Activated T-helper 2 cell treated with anti-CD3 and anti-CD28 coated beads, Interferon-gamma antibody, Interleukin-2, Interleukin-4, amounts not matched to agents 10 μg/mL and 5 μg/mL and 100 μg/mL, durations not matched to agents 14 hours and 24 hours and 36 hours (primary cell): ENCODE data around the gene FRMPD2. TPM values are rescaled to one million over a fixed set of nuclear protein-coding genes. Genes with fewer than 3 reads are reported as not detected.
"Not testable (repeated sequence)": the region's sequence is repeated elsewhere in the genome, so short reads cannot be mapped to it uniquely, and the experiment has no call there.

Source experiments
- DNase-seq: peaks from one replicate; pipeline ENCODE4 v3.0.0; 2021; ENCODE audit warnings: low spot score
- H3K27ac Mint-ChIP-seq: one replicate; pipeline ENCODE4 v1.8.0; 2021; ENCODE audit warnings: mixed read lengths
- H3K27me3 Mint-ChIP-seq: one replicate; pipeline ENCODE4 v1.8.0; 2021; ENCODE audit warnings: low read depth, mixed read lengths
- H3K36me3 Mint-ChIP-seq: one replicate; pipeline ENCODE4 v1.8.0; 2021; ENCODE audit warnings: low read depth, mixed read lengths
- H3K4me1 Mint-ChIP-seq: one replicate; pipeline ENCODE4 v1.8.0; 2021; ENCODE audit warnings: low read depth, mixed read lengths
- H3K4me3 Mint-ChIP-seq: one replicate; pipeline ENCODE4 v1.8.0; 2021; ENCODE audit warnings: low read depth, mild to moderate bottlenecking, moderate library complexity, mixed read lengths
- H3K9me3 Mint-ChIP-seq: one replicate; pipeline ENCODE4 v1.8.0; 2021; ENCODE audit warnings: mixed read lengths
- intact Hi-C: fragments of 100-400 bp; cut with micrococcal nuclease; formaldehyde crosslinking; loops from one replicate; pipeline ENCODE4 v1.15.1; 2023
- total RNA-seq: library from RNA; stranded (reverse); gene quantifications from 2 replicates; pipeline ENCODE4 v1.2.3, GENCODE V29; 2022

FRMPD2 gene
- total RNA-seq, 1 donor from 2014 or later: 0.09 TPM

GRCh38 chr10:48233559-48234005 is 40.9 kb downstream of the FRMPD2 start:
- intact Hi-C loops: loop anchor here (5.0 kb wide), 1 partner anchor 54 kb away; no protein-coding TSS in a partner anchor
- Mint-ChIP-seq H3K27ac (no peak overlapping the region), H3K27me3 (peaks cover 1% of the 10 kb centered on the region), H3K9me3 (no peaks in the 10 kb centered on the region), H3K4me3 (no peak overlapping the region), H3K4me1 (peaks cover 14% of the 10 kb centered on the region), H3K36me3 (no peaks in the 10 kb centered on the region)
- no peak for DNase-seq

DNA sequence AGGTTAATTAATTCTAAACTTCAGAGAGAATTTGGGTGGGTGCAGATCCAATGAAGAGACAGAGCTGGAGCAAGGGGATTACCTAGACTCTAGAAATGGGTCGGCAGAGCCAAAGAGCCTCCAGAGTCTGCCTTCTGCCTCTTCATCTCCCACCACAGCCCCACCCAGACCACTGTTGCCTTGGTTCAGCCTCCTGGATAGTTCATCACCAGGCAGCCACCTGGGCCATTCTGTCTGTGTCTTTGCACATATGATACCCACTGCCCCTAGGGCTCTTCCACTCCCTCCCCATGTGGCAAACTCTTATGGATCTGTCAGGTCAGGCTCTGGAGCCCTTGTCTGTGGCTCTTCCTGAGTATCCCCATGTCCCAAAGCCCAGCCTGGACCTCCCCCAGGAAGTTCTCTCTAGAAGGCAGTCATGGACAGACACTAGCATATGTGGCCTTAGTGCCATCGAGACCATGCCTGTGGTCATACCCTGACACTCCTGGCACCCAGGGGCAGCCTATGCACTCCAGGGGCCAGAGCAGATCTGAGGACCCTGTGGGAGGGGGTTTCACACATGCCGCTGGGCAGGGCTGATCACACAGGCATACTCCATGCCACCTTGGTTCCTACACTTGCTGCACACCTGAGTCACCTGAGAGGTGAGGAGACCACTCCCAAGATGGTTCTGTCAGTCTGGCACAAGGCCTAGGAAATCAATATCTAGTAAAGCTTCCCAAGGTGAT is 41.6 kb downstream of the FRMPD2 start:
- Mint-ChIP-seq H3K36me3 (no peaks in the 10 kb centered on the region), H3K9me3 (no peaks in the 10 kb centered on the region), H3K4me3 (no peak overlapping the region), H3K27ac (no peak overlapping the region), H3K27me3 (peaks cover 4% of the 10 kb centered on the region), H3K4me1 (peaks cover 14% of the 10 kb centered on the region)
- no peak for DNase-seq
- intact Hi-C loops: loop anchor here (5.0 kb wide), 1 partner anchor 54 kb away; no protein-coding TSS in a partner anchor

DNA sequence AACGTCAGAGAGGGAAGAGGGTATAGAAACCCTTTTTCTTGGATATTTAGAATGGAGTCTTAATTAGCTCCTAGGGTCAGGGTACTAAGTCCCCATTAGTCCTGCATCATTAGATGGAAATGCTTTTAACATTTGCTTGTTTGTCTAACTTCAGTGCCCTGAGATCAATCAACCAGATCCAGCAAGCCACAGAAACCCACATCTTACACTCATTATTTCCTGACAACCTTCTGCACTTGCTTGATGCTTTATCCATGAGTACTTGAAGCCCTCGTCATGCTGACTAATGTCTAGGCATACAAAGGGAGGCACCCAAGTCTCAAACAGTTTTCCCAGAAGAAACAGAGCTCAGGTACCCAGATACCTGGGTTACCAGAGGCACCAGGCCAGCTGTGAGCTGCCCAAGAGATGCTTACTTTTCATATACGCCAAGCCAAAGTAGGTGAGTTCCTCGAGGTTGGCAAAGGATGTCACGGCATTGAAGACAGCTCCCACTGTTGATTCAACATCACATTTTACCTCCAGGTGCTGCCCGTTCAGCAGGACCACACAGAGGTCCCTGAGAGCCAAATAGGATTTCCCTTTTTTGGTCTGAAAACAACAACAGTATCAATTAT is 42.7 kb downstream of the FRMPD2 start:
- Mint-ChIP-seq H3K36me3 (no peaks in the 10 kb centered on the region), H3K27ac (no peak overlapping the region), H3K4me3 (no peak overlapping the region), H3K4me1 (peaks cover 14% of the 10 kb centered on the region), H3K27me3 (peaks cover 10% of the 10 kb centered on the region), H3K9me3 (no peaks in the 10 kb centered on the region)
- no peak for DNase-seq
- intact Hi-C loops: loop anchor here (5.0 kb wide), 1 partner anchor 55 kb away; no protein-coding TSS in a partner anchor

DNA sequence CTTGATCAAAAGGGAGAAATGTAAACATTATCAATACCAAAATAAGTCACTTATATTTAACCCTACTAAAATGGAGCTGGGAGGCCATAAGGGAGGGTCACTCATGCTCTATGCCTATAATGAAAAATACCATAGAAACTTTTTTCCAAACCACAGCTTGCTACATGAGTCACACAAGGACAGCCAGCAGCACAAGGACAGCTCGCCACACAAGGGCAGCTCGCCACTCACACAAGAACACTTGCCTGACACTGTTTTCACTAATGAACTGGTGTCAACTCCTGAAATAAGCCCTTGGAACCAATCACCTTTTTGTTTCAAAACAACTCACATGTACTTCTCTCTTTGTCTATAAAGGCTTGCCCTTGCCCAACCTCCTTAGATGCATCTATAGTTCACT is 43.3 kb downstream of the FRMPD2 start:
- Mint-ChIP-seq H3K4me1 (peaks cover 14% of the 10 kb centered on the region), H3K36me3 (no peaks in the 10 kb centered on the region), H3K4me3 (no peak overlapping the region), H3K27me3 (peaks cover 16% of the 10 kb centered on the region), H3K27ac (no peak overlapping the region), H3K9me3 (no peaks in the 10 kb centered on the region)
- no peak for DNase-seq
- intact Hi-C loops: loop anchor here (5.0 kb wide), 1 partner anchor 56 kb away; no protein-coding TSS in a partner anchor

- intact Hi-C loops: no loop called here
- Mint-ChIP-seq H3K9me3 (no peaks in the 10 kb centered on the region), H3K36me3 (no peaks in the 10 kb centered on the region), H3K27ac (no peak overlapping the region), H3K4me3 (no peak overlapping the region), H3K27me3 (peaks cover 27% of the 10 kb centered on the region), H3K4me1 (peaks cover 22% of the 10 kb centered on the region)
- no peak for DNase-seq
Measured at GRCh38 chr10:48227213-48227612, 47.3 kb downstream of the FRMPD2 start.

GRCh38 chr10:48224979-48225560 is 49.4 kb downstream of the FRMPD2 start:
- no peak overlapping the region for H3K4me3 Mint-ChIP-seq
- H3K36me3 Mint-ChIP-seq: no peaks in the 10 kb centered on the region
- intact Hi-C loops: no loop called here
- DNase-seq: no peak
- H3K9me3 Mint-ChIP-seq: no peaks in the 10 kb centered on the region
- peaks cover 39% of the 10 kb centered on the region for H3K27me3 Mint-ChIP-seq
- peaks cover 8% of the 10 kb centered on the region for H3K4me1 Mint-ChIP-seq
- no peak overlapping the region for H3K27ac Mint-ChIP-seq

- DNase-seq: no peak
- Mint-ChIP-seq H3K36me3 (no peaks in the 10 kb centered on the region), H3K4me1 (peaks cover 8% of the 10 kb centered on the region), H3K27ac (no peak overlapping the region), H3K4me3 (no peak overlapping the region), H3K27me3 (peaks cover 43% of the 10 kb centered on the region), H3K9me3 (no peaks in the 10 kb centered on the region)
- intact Hi-C loops: no loop called here
Measured at GRCh38 chr10:48224296-48224695, 50.2 kb downstream of the FRMPD2 start.

- Mint-ChIP-seq H3K9me3 (no peaks in the 10 kb centered on the region), H3K36me3 (no peaks in the 10 kb centered on the region), H3K27me3 (peaks cover 35% of the 10 kb centered on the region), H3K4me1 (peaks cover 8% of the 10 kb centered on the region), H3K4me3 (no peak overlapping the region), H3K27ac (no peak overlapping the region)
- DNase-seq: no peak
- intact Hi-C loops: no loop called here
Measured at GRCh38 chr10:48221814-48222213, 52.7 kb downstream of the FRMPD2 start.

DNA sequence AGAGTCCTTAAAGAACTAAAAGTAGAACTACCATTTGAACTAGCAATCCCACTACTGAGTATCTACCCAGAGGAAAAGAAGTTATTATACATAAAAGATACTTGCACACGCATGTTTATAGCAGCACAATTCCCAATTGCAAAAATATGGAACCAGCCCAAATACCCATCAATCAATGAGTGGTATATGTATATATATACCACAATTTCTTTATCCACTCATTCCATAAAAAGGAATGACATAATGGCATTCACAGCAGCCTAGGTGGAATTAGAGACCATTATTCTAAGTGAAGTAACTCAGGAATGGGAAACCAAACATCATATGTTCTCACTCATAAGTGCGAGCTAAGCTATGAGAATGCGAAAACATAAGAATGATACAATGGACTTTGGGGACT is 53.5 kb downstream of the FRMPD2 start:
- H3K9me3 Mint-ChIP-seq, H3K27ac Mint-ChIP-seq, DNase-seq, intact Hi-C loops, H3K4me1 Mint-ChIP-seq, H3K36me3 Mint-ChIP-seq, H3K4me3 Mint-ChIP-seq: not testable (repeated sequence)
- peaks cover 29% of the 10 kb centered on the region for H3K27me3 Mint-ChIP-seq

GRCh38 chr10:48219194-48219593 is 55.3 kb downstream of the FRMPD2 start:
- no peaks in the 10 kb centered on the region for H3K4me1 Mint-ChIP-seq
- intact Hi-C loops: no loop called here
- H3K36me3 Mint-ChIP-seq: no peaks in the 10 kb centered on the region
- H3K9me3 Mint-ChIP-seq: no peaks in the 10 kb centered on the region
- no peak overlapping the region for H3K4me3 Mint-ChIP-seq
- H3K27me3 Mint-ChIP-seq: peaks cover 23% of the 10 kb centered on the region
- H3K27ac Mint-ChIP-seq: no peak overlapping the region
- no peak for DNase-seq

DNA sequence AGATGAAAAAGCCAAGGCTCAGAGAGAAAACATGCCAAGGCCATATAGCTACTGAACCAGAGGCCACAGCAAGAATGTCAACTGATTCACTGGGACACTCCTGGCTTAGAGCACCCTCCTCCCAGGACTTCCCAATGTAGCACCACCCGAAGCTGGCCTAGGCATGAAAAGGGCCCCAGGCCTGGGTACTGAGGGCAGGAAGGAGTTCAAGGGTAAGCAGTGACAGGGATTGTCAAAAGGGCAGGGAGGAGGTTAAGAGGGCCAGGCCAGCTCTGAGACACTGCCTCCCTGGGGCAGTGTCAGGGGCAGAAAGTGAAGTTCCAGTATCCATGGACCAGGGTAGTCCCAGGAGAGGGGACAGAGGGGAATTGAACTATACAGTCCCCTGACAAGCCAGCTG is 57.8 kb downstream of the FRMPD2 start:
- DNase-seq: no peak
- no peak overlapping the region for H3K27ac Mint-ChIP-seq
- H3K27me3 Mint-ChIP-seq: peaks cover 15% of the 10 kb centered on the region
- intact Hi-C loops: no loop called here
- H3K4me3 Mint-ChIP-seq: no peak overlapping the region
- H3K36me3 Mint-ChIP-seq: no peaks in the 10 kb centered on the region
- no peaks in the 10 kb centered on the region for H3K4me1 Mint-ChIP-seq
- H3K9me3 Mint-ChIP-seq: no peaks in the 10 kb centered on the region

- H3K27ac Mint-ChIP-seq: no peak overlapping the region
- no peaks in the 10 kb centered on the region for H3K9me3 Mint-ChIP-seq
- H3K36me3 Mint-ChIP-seq: no peaks in the 10 kb centered on the region
- peaks cover 14% of the 10 kb centered on the region for H3K27me3 Mint-ChIP-seq
- no peak overlapping the region for H3K4me3 Mint-ChIP-seq
- intact Hi-C loops: no loop called here
- no peaks in the 10 kb centered on the region for H3K4me1 Mint-ChIP-seq
- DNase-seq: no peak
Measured at GRCh38 chr10:48216204-48216505, 58.3 kb downstream of the FRMPD2 start.
